Measurements from ENCODE around the gene ADRA2C.

ADRA2C gene

DNA sequence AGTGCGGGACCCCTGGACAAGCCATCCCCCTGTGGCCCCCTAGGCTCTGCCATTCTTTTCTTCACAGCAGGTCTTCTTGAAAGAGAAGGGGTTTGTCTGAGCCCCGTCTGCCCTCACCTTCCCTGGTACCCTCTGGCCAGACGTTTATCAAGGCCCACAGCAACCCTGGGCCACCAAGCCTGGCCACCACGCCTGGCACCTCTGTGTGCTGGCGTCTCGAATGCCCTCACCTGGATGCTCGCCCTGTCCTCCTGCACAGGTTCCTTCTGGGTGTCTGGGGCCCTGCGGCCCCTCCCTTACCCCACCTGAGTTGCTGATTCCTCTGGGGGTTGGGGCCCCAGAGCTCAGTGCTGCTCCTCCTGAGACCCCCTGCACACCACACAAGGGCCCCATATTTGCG is 25.1 kb downstream of the ADRA2C start:
- TF ChIP-seq, protein P1, sequence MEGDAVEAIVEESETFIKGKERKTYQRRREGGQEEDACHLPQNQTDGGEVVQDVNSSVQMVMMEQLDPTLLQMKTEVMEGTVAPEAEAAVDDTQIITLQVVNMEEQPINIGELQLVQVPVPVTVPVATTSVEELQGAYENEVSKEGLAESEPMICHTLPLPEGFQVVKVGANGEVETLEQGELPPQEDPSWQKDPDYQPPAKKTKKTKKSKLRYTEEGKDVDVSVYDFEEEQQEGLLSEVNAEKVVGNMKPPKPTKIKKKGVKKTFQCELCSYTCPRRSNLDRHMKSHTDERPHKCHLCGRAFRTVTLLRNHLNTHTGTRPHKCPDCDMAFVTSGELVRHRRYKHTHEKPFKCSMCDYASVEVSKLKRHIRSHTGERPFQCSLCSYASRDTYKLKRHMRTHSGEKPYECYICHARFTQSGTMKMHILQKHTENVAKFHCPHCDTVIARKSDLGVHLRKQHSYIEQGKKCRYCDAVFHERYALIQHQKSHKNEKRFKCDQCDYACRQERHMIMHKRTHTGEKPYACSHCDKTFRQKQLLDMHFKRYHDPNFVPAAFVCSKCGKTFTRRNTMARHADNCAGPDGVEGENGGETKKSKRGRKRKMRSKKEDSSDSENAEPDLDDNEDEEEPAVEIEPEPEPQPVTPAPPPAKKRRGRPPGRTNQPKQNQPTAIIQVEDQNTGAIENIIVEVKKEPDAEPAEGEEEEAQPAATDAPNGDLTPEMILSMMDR (IDR thresholded peaks at IDR 0.05): no peak
- H3K4me3 ChIP-seq (ENCODE audit: low read depth in 1 of 2, low read length in 1 of 2): no peak overlapping the region
- no peaks in the 10 kb centered on the region for H3K9me3 ChIP-seq
- H3K27ac ChIP-seq: no peak overlapping the region
- H3K27me3 ChIP-seq: no peaks in the 10 kb centered on the region
- no peaks in the 10 kb centered on the region for H3K36me3 ChIP-seq
- no peaks in the 10 kb centered on the region for H3K4me1 ChIP-seq (ENCODE audit: control insufficient read depth in 1 of 2, insufficient read depth in 1 of 2, low read depth in 1 of 2, low read length in 1 of 2)

DNA sequence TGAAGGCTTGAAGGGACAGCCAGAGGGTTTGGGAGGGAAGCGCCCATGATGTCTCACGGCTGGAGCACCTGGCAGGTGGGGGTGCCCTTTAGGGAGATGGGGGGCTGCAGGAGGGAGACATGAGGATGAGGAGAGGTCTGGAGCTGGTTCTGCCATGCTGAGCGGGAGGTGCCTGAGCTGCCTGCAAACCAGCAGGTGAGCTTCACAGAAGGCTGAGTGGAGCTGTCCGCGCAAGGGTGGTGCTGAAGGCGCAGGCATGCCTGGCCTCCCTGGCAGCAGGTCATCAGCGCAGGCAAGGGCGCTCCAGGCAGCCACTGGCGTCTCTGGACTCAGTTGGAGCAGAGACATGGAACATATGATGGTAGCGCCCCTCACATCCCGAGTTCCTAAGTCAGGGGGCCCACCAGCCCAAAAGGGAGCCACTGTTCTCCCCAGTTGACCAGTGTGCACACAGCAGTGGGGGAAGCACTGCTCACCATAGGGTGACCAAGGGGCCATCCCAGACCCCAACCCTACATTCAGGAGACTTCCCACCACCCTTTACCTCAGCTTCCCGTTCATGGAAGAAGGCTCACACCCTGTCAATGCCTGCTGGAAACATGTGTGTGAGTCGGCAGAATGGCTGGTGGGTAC is 25.8 kb downstream of the ADRA2C start:
- no peaks in the 10 kb centered on the region for H3K36me3 ChIP-seq

DNA sequence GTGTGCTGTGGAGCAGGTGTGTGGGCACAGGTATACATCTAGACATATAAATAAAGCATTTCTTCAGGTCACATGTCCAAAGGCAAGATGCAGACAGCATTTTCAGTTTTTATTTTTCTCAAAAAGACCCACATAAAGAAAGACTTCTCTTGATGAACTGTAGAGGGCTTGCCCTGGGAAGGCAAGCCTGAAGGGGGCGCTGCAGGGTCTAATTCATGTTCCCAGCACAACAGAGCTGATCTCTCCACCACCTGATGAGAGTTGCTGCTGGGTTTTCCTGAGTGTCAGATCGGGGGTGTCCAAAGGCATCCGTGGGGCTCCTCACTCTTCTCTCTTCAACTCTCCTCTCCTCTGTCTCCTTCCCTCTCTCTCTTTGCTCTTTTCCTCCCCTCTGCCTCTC is 26.6 kb downstream of the ADRA2C start:
- no peaks in the 10 kb centered on the region for H3K36me3 ChIP-seq
- no peak overlapping the region for H3K4me3 ChIP-seq (ENCODE audit: low read depth in 1 of 2, low read length in 1 of 2)
- H3K9me3 ChIP-seq: no peaks in the 10 kb centered on the region
- TF ChIP-seq, protein P1 (IDR thresholded peaks at IDR 0.05): no peak
- H3K27ac ChIP-seq: no peak overlapping the region
- no peaks in the 10 kb centered on the region for H3K4me1 ChIP-seq (ENCODE audit: control insufficient read depth in 1 of 2, insufficient read depth in 1 of 2, low read depth in 1 of 2, low read length in 1 of 2)
- H3K27me3 ChIP-seq: no peaks in the 10 kb centered on the region

More for the DNA sequence above, 25.8 kb downstream of the ADRA2C start:
- H3K4me1 ChIP-seq (ENCODE audit: control insufficient read depth in 1 of 2, insufficient read depth in 1 of 2, low read depth in 1 of 2, low read length in 1 of 2): no peaks in the 10 kb centered on the region
- no peak overlapping the region for H3K27ac ChIP-seq
- no peaks in the 10 kb centered on the region for H3K9me3 ChIP-seq
- H3K27me3 ChIP-seq: no peaks in the 10 kb centered on the region
- TF ChIP-seq, protein P1 (IDR thresholded peaks at IDR 0.05): no peak
- no peak overlapping the region for H3K4me3 ChIP-seq (ENCODE audit: low read depth in 1 of 2, low read length in 1 of 2)

DNA sequence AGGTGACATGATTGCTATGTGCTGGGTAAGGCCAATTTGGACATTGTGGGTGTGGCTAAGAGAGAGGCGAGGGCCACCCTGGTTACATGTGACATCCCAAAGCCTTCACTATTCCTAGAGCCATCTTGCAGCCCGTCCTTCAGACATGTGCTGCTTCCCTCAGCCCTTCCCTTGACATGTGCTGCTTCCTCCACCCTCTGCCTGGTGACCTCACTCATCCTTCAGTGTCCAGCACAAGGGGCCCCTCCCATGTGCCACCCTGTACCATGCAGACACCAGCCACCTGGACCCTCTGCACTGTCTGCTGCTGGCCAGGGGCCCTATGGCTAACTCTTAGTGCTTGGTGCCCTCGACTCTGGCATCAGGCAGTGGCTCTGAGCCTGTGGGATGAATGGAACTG is 27.4 kb downstream of the ADRA2C start:
- H3K27ac ChIP-seq: no peak overlapping the region
- no peak overlapping the region for H3K4me3 ChIP-seq (ENCODE audit: low read depth in 1 of 2, low read length in 1 of 2)
- H3K27me3 ChIP-seq: no peaks in the 10 kb centered on the region
- no peaks in the 10 kb centered on the region for H3K36me3 ChIP-seq
- no peaks in the 10 kb centered on the region for H3K9me3 ChIP-seq
- no peaks in the 10 kb centered on the region for H3K4me1 ChIP-seq (ENCODE audit: control insufficient read depth in 1 of 2, insufficient read depth in 1 of 2, low read depth in 1 of 2, low read length in 1 of 2)
- TF ChIP-seq, protein P1 (IDR thresholded peaks at IDR 0.05): no peak

DNA sequence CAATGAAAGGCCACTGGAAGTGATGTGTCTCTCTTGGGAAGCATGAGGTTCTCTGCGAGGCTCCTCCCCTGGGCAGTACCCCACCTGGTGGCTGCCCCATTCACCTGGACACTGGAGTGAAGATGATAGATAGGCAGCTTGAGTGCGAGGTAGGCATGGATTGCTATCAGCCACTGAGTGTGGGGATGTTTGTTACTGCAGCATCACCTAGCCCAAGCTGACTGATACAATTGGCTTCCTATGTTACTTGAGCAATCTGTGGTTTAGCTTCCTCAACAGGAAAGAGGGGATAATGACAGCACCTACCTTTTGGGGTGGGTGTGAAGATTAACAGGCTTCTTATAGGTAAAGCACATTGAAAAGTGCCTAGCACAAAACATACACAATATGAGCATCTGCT is 30.8 kb downstream of the ADRA2C start:
- no peak overlapping the region for H3K4me3 ChIP-seq (ENCODE audit: low read depth in 1 of 2, low read length in 1 of 2)
- TF ChIP-seq, protein P1 (IDR thresholded peaks at IDR 0.05): no peak
- no peaks in the 10 kb centered on the region for H3K4me1 ChIP-seq (ENCODE audit: control insufficient read depth in 1 of 2, insufficient read depth in 1 of 2, low read depth in 1 of 2, low read length in 1 of 2)

More for the DNA sequence above, 30.8 kb downstream of the ADRA2C start:
- Histone ChIP-seq H3K9me3 (no peaks in the 10 kb centered on the region), H3K27me3 (no peaks in the 10 kb centered on the region), H3K27ac (no peak overlapping the region), H3K36me3 (no peaks in the 10 kb centered on the region)

All from neutrophil (primary cell).